Hepatocyte (in vitro differentiated cells): ENCODE results near the gene NUDT4.

Experiments
- EZH2 ChIP-seq: fragments of 200-600 bp; sonication (generic); IDR thresholded peaks from 2 replicates; pipeline ENCODE4 v1.6.1; 2016; ENCODE audit warnings: antibody characterized with exemption, mild to moderate bottlenecking, borderline replicate concordance
- EZH2phosphoT487 ChIP-seq: fragments of 200-600 bp; sonication (generic); IDR thresholded peaks from one replicate; pipeline ENCODE4 v1.6.1; 2018; ENCODE audit warnings: antibody characterized with exemption, mild to moderate bottlenecking, low read depth, moderate library complexity; ENCODE audit not compliant: unreplicated experiment, severe bottlenecking
- TF ChIP-seq, protein P1 (sequence below): fragments of 200-600 bp; sonication (generic); IDR thresholded peaks from 2 replicates; pipeline ENCODE4 v1.5.1; 2016; ENCODE audit warnings: antibody characterized with exemption, mild to moderate bottlenecking; ENCODE audit not compliant: poor library complexity

DNA sequence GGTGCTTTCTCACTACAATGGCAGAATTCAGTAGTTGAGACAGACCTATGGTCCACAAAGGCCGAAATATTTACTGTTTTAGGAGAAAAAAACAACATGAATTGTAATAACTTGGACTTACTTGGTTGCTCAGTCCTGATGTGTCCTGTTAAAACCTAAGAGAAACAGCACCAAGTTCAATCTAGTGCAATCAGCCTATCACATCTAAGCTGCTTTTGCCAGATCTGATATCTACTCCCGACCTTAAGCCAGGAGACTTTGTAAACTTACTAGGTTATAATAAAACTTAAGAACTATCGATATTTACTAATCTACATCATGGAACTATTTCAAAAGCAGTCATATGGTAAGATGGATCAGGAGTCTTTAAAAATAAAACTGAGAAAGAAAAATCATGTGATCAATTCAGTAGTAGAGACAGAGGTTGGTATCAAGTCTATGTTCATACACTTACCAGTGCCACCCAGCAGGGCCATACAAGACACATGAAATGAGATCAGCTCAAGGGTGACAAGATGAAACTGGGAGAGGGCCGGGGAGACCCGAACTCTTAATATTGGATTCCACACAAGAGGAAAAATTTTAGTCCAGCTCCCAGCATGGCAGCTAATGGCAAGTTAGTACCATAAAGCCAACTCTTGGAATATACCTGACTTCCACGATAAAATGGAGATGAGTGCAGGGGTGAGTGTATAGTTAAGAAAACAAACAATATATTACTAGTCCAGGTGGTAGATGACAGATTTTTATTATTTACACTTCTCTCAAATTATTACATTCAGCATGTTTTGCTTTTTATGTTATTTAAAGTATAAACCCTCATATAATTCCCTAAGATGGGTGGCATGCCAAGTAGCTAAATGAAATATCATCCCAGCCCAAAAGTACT lies 27.5 kb downstream of the NUDT4 start:
- TF ChIP-seq, protein P1, sequence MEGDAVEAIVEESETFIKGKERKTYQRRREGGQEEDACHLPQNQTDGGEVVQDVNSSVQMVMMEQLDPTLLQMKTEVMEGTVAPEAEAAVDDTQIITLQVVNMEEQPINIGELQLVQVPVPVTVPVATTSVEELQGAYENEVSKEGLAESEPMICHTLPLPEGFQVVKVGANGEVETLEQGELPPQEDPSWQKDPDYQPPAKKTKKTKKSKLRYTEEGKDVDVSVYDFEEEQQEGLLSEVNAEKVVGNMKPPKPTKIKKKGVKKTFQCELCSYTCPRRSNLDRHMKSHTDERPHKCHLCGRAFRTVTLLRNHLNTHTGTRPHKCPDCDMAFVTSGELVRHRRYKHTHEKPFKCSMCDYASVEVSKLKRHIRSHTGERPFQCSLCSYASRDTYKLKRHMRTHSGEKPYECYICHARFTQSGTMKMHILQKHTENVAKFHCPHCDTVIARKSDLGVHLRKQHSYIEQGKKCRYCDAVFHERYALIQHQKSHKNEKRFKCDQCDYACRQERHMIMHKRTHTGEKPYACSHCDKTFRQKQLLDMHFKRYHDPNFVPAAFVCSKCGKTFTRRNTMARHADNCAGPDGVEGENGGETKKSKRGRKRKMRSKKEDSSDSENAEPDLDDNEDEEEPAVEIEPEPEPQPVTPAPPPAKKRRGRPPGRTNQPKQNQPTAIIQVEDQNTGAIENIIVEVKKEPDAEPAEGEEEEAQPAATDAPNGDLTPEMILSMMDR = no peak
- TF ChIP-seq EZH2 = no peak
- TF ChIP-seq EZH2phosphoT487 = no peak
